Activated CD8-positive, alpha-beta memory T cell treated with anti-CD3 and anti-CD28 coated beads for 24 hours (primary cell): ENCODE measurements around the gene SHH.
"Not testable (repeated sequence)": the region's sequence is repeated elsewhere in the genome, so short reads cannot be mapped to it uniquely, and the experiment has no call there.

Source experiments
- DNase-seq: peaks from one replicate; pipeline ENCODE4 v3.0.0-alpha.2; 2020

Gene SHH

GRCh38 chr7:155842496-155843265 is 30.4 kb upstream of the SHH start:
- DNase-seq, result no peak

- DNase-seq, result no peak
These were observed 28.6 kb upstream of the SHH start for GRCh38 chr7:155840909-155841308.

GRCh38 chr7:155840262-155840885 is 28.1 kb upstream of the SHH start:
- no peak for DNase-seq

- no peak for DNase-seq
These were observed 27.2 kb upstream of the SHH start for GRCh38 chr7:155839461-155839860.

GRCh38 chr7:155838312-155838711 is 26.0 kb upstream of the SHH start:
- not testable (repeated sequence) for DNase-seq

GRCh38 chr7:155837126-155837479 is 24.8 kb upstream of the SHH start:
- DNase-seq, result no peak

GRCh38 chr7:155836216-155837125 is 24.2 kb upstream of the SHH start:
- no peak for DNase-seq

GRCh38 chr7:155835446-155836215 is 23.4 kb upstream of the SHH start:
- DNase-seq, result no peak

GRCh38 chr7:155834486-155835048 is 22.3 kb upstream of the SHH start:
- no peak for DNase-seq

GRCh38 chr7:155833651-155834050 is 21.4 kb upstream of the SHH start:
- no peak for DNase-seq

GRCh38 chr7:155832581-155832981 is 20.3 kb upstream of the SHH start:
- no peak for DNase-seq

GRCh38 chr7:155831807-155832524 is 19.7 kb upstream of the SHH start:
- no peak for DNase-seq

GRCh38 chr7:155830961-155831806 is 18.9 kb upstream of the SHH start:
- DNase-seq, result no peak

GRCh38 chr7:155829796-155830470 is 17.7 kb upstream of the SHH start:
- no peak for DNase-seq

- DNase-seq, result no peak
These were observed 13.1 kb upstream of the SHH start for GRCh38 chr7:155825336-155825735.

GRCh38 chr7:155824227-155824886 is 12.1 kb upstream of the SHH start:
- DNase-seq, result no peak

- DNase-seq, result no peak
These were observed 9.6 kb upstream of the SHH start for GRCh38 chr7:155821851-155822250.

- no peak for DNase-seq
These were observed 8.5 kb upstream of the SHH start for GRCh38 chr7:155820788-155821187.

GRCh38 chr7:155820246-155820645 is 8.0 kb upstream of the SHH start:
- no peak for DNase-seq

GRCh38 chr7:155819186-155819585 is 6.9 kb upstream of the SHH start:
- no peak for DNase-seq
